ENCODE measurements around the gene TBC1D22A. TPM values are rescaled to one million over a fixed set of nuclear protein-coding genes. Genes with fewer than 3 reads are reported as not detected.

The TBC1D22A gene
- total and polyA plus RNA-seq, 4 experiments from 2014 or later: 20.6 to 49.2 (median 36.7) TPM

- Mint-ChIP-seq H3K4me1 (peaks cover 0 to 2% (median 0%) of the 10 kb centered on the region in 4 donors), H3K36me3 (peaks cover 0 to 18% of the 10 kb centered on the region in 2 donors), H3K9me3 (peaks cover 0 to 1% (median 0%) of the 10 kb centered on the region in 8 donors), H3K4me3 (no peak overlapping the region), H3K27ac (no peak overlapping the region), H3K27me3 (no peaks in the 10 kb centered on the region)
- no peaks in the 10 kb centered on the region for H3K4me1 ChIP-seq (ENCODE audit: insufficient read depth, low read length)
- no peak overlapping the region for H3K4me3 ChIP-seq (ENCODE audit: low read length in 2 of 2)
- no peak for DNase-seq
- no peaks in the 10 kb centered on the region for H3K9me3 ChIP-seq (ENCODE audit: control insufficient read depth in 1 of 2, low read length in 2 of 2)
- ChIA-PET CTCF (ENCODE audit: partially characterized antibody) (no interaction called here), POLR2A (ENCODE audit: partially characterized antibody) (no interaction called here)
- H3K27ac ChIP-seq (ENCODE audit: low read depth, low read length): no peak overlapping the region
- H3K36me3 ChIP-seq (ENCODE audit: insufficient read depth, low read length): no peaks in the 10 kb centered on the region
- no peaks in the 10 kb centered on the region for H3K27me3 ChIP-seq (ENCODE audit: insufficient read depth, low read length)
- intact Hi-C loops (cut with micrococcal nuclease): no loop called here
Observed at GRCh38 chr22:47150426-47150825, 388.0 kb downstream of the TBC1D22A start.

DNA sequence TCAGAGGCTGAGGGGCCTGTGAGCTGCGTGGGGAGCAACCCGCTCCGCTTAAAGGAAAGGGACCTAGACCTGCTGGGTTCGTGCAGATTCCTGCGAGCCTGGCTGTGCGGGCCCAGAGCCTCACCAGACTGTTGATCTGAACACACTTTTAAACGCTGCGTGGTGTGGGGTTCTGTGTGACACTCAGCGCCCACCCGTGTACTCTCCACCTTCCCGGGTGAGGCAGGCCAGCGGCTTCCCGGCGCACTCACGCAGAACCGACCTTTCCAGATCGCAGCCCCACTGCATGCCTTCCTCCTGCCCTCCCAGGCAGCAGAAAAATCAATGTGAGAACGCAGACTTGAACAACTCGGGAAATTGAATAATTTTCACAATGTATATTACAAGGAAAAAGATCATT is 388.6 kb downstream of the TBC1D22A start:
- peaks cover 0 to 2% (median 0%) of the 10 kb centered on the region in 4 donors for H3K4me1 Mint-ChIP-seq
- peaks cover 0 to 1% (median 0%) of the 10 kb centered on the region in 8 donors for H3K9me3 Mint-ChIP-seq
- Histone ChIP-seq H3K27me3 (ENCODE audit: insufficient read depth, low read length) (no peaks in the 10 kb centered on the region), H3K4me3 (ENCODE audit: low read length in 2 of 2) (no peak overlapping the region), H3K27ac (ENCODE audit: low read depth, low read length) (no peak overlapping the region), H3K4me1 (ENCODE audit: insufficient read depth, low read length) (no peaks in the 10 kb centered on the region), H3K9me3 (ENCODE audit: control insufficient read depth in 1 of 2, low read length in 2 of 2) (no peaks in the 10 kb centered on the region), H3K36me3 (ENCODE audit: insufficient read depth, low read length) (no peaks in the 10 kb centered on the region)
- peaks cover 0 to 18% of the 10 kb centered on the region in 2 donors for H3K36me3 Mint-ChIP-seq
- no peaks in the 10 kb centered on the region for H3K27me3 Mint-ChIP-seq
- H3K27ac Mint-ChIP-seq: no peak overlapping the region
- no peak for DNase-seq
- POLR2A ChIA-PET (ENCODE audit: partially characterized antibody): no interaction called here
- CTCF ChIA-PET (ENCODE audit: partially characterized antibody): no interaction called here
- intact Hi-C loops (cut with micrococcal nuclease): no loop called here
- H3K4me3 Mint-ChIP-seq: no peak overlapping the region

GRCh38 chr22:47151490-47151889 is 389.0 kb downstream of the TBC1D22A start:
- intact Hi-C loops (cut with micrococcal nuclease): no loop called here
- CTCF ChIA-PET (ENCODE audit: partially characterized antibody): no interaction called here
- POLR2A ChIA-PET (ENCODE audit: partially characterized antibody): no interaction called here
- peaks cover 0 to 2% (median 0%) of the 10 kb centered on the region in 4 donors for H3K4me1 Mint-ChIP-seq
- H3K4me3 Mint-ChIP-seq: no peak overlapping the region
- Histone ChIP-seq H3K4me3 (ENCODE audit: low read length in 2 of 2) (no peak overlapping the region), H3K27me3 (ENCODE audit: insufficient read depth, low read length) (no peaks in the 10 kb centered on the region), H3K36me3 (ENCODE audit: insufficient read depth, low read length) (no peaks in the 10 kb centered on the region), H3K27ac (ENCODE audit: low read depth, low read length) (no peak overlapping the region), H3K4me1 (ENCODE audit: insufficient read depth, low read length) (no peaks in the 10 kb centered on the region), H3K9me3 (ENCODE audit: control insufficient read depth in 1 of 2, low read length in 2 of 2) (no peaks in the 10 kb centered on the region)
- no peaks in the 10 kb centered on the region for H3K27me3 Mint-ChIP-seq
- H3K27ac Mint-ChIP-seq: peak overlapping the region in 1 of 7 donors; percentile 18
- H3K36me3 Mint-ChIP-seq: peaks cover 0 to 18% of the 10 kb centered on the region in 2 donors
- DNase-seq: no peak
- H3K9me3 Mint-ChIP-seq: peaks cover 0 to 1% (median 0%) of the 10 kb centered on the region in 8 donors

DNA sequence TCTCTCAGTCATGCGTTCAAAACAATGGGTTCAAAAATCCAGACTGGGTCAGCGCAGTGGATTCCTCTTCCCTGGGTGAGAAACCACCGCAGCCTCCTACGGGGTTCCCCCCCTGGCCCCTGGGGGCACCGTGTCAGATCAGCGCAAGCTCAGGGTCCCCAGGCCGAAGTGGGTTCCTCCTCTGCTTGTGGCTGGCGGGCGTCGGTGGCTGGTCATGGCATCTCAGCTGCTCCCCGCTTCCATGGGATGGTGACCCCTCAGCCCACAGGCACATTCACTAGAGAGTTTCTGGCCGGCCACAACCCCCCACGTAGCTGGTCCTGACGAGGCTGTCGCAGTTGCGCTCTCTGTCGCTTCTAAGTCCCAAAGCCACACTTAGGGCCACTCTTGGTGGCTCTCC is 389.8 kb downstream of the TBC1D22A start:
- H3K27ac Mint-ChIP-seq: peak overlapping the region in 1 of 7 donors; percentile 7
- ChIA-PET CTCF (ENCODE audit: partially characterized antibody) (no interaction called here), POLR2A (ENCODE audit: partially characterized antibody) (no interaction called here)
- no peak overlapping the region for H3K4me3 ChIP-seq (ENCODE audit: low read length in 2 of 2)
- peaks cover 0 to 18% of the 10 kb centered on the region in 2 donors for H3K36me3 Mint-ChIP-seq
- H3K4me1 ChIP-seq (ENCODE audit: insufficient read depth, low read length): no peaks in the 10 kb centered on the region
- H3K36me3 ChIP-seq (ENCODE audit: insufficient read depth, low read length): no peaks in the 10 kb centered on the region
- no peaks in the 10 kb centered on the region for H3K27me3 Mint-ChIP-seq
- H3K4me3 Mint-ChIP-seq: no peak overlapping the region
- no peaks in the 10 kb centered on the region for H3K9me3 ChIP-seq (ENCODE audit: control insufficient read depth in 1 of 2, low read length in 2 of 2)
- peaks cover 0 to 2% (median under 1%) of the 10 kb centered on the region in 4 donors for H3K4me1 Mint-ChIP-seq
- H3K27ac ChIP-seq (ENCODE audit: low read depth, low read length): no peak overlapping the region
- H3K27me3 ChIP-seq (ENCODE audit: insufficient read depth, low read length): no peaks in the 10 kb centered on the region
- DNase-seq: no peak
- H3K9me3 Mint-ChIP-seq: peaks cover 0 to 1% (median 0%) of the 10 kb centered on the region in 8 donors
- intact Hi-C loops (cut with micrococcal nuclease): no loop called here

DNA sequence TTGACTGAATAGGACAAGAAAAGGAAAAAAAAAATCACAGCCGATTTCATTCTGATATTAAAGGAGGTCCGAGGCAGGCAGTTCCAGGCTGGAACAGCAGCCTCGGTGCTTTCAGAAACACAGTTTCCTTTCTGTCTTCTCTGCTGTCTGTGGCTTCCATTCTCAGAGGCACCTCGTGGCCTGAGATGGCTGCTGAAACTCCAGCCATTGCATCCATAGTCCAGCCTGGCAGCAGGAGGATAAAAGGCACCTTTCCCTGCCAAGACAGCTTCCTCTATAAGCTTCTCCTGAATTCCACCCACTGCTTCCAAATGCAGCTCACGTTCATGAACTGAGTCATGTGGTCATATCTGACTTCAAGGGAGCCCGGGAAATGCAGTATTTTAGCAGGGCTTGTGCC is 390.5 kb downstream of the TBC1D22A start:
- Histone ChIP-seq H3K9me3 (ENCODE audit: control insufficient read depth in 1 of 2, low read length in 2 of 2) (no peaks in the 10 kb centered on the region), H3K36me3 (ENCODE audit: insufficient read depth, low read length) (no peaks in the 10 kb centered on the region), H3K4me1 (ENCODE audit: insufficient read depth, low read length) (no peaks in the 10 kb centered on the region), H3K4me3 (ENCODE audit: low read length in 2 of 2) (no peak overlapping the region), H3K27me3 (ENCODE audit: insufficient read depth, low read length) (no peaks in the 10 kb centered on the region), H3K27ac (ENCODE audit: low read depth, low read length) (no peak overlapping the region)
- H3K9me3 Mint-ChIP-seq: peaks cover 0 to 1% (median 0%) of the 10 kb centered on the region in 8 donors
- DNase-seq: no peak
- no peak overlapping the region for H3K4me3 Mint-ChIP-seq
- H3K27me3 Mint-ChIP-seq: no peaks in the 10 kb centered on the region
- no peak overlapping the region for H3K27ac Mint-ChIP-seq
- peaks cover 0 to 2% (median under 1%) of the 10 kb centered on the region in 4 donors for H3K4me1 Mint-ChIP-seq
- POLR2A ChIA-PET (ENCODE audit: partially characterized antibody): no interaction called here
- intact Hi-C loops (cut with micrococcal nuclease): no loop called here
- CTCF ChIA-PET (ENCODE audit: partially characterized antibody): interaction anchor here (0.8 kb wide), 1 partner anchor 9 kb away, joined by 3 read pairs; no protein-coding TSS in a partner anchor
- H3K36me3 Mint-ChIP-seq: peaks cover 0 to 18% of the 10 kb centered on the region in 2 donors

- Histone ChIP-seq H3K4me3 (ENCODE audit: low read length in 2 of 2) (no peak overlapping the region), H3K4me1 (ENCODE audit: insufficient read depth, low read length) (no peaks in the 10 kb centered on the region), H3K27ac (ENCODE audit: low read depth, low read length) (no peak overlapping the region), H3K9me3 (ENCODE audit: control insufficient read depth in 1 of 2, low read length in 2 of 2) (no peaks in the 10 kb centered on the region), H3K36me3 (ENCODE audit: insufficient read depth, low read length) (no peaks in the 10 kb centered on the region), H3K27me3 (ENCODE audit: insufficient read depth, low read length) (no peaks in the 10 kb centered on the region)
- peaks cover 0 to 1% (median 0%) of the 10 kb centered on the region in 8 donors for H3K9me3 Mint-ChIP-seq
- CTCF ChIA-PET (ENCODE audit: partially characterized antibody): no interaction called here
- H3K27me3 Mint-ChIP-seq: no peaks in the 10 kb centered on the region
- peaks cover 0 to 22% of the 10 kb centered on the region in 2 donors for H3K36me3 Mint-ChIP-seq
- H3K27ac Mint-ChIP-seq: no peak overlapping the region
- POLR2A ChIA-PET (ENCODE audit: partially characterized antibody): no interaction called here
- DNase-seq: no peak
- H3K4me3 Mint-ChIP-seq: no peak overlapping the region
- peaks cover 0 to 2% (median under 1%) of the 10 kb centered on the region in 4 donors for H3K4me1 Mint-ChIP-seq
- intact Hi-C loops (cut with micrococcal nuclease): no loop called here
Observed at GRCh38 chr22:47153854-47154525, 391.5 kb downstream of the TBC1D22A start.

GRCh38 chr22:47154621-47155081 is 392.2 kb downstream of the TBC1D22A start:
- CTCF ChIA-PET (ENCODE audit: partially characterized antibody): no interaction called here
- Histone ChIP-seq H3K36me3 (ENCODE audit: insufficient read depth, low read length) (no peaks in the 10 kb centered on the region), H3K27me3 (ENCODE audit: insufficient read depth, low read length) (no peaks in the 10 kb centered on the region), H3K9me3 (ENCODE audit: control insufficient read depth in 1 of 2, low read length in 2 of 2) (no peaks in the 10 kb centered on the region), H3K4me1 (ENCODE audit: insufficient read depth, low read length) (no peaks in the 10 kb centered on the region), H3K4me3 (ENCODE audit: low read length in 2 of 2) (no peak overlapping the region), H3K27ac (ENCODE audit: low read depth, low read length) (no peak overlapping the region)
- POLR2A ChIA-PET (ENCODE audit: partially characterized antibody): no interaction called here
- DNase-seq: no peak
- intact Hi-C loops (cut with micrococcal nuclease): no loop called here
- H3K27ac Mint-ChIP-seq: no peak overlapping the region
- peaks cover 0 to 1% (median 0%) of the 10 kb centered on the region in 8 donors for H3K9me3 Mint-ChIP-seq
- H3K27me3 Mint-ChIP-seq: no peaks in the 10 kb centered on the region
- peaks cover 0 to 2% (median under 1%) of the 10 kb centered on the region in 4 donors for H3K4me1 Mint-ChIP-seq
- H3K36me3 Mint-ChIP-seq: peaks cover 0 to 22% of the 10 kb centered on the region in 2 donors
- no peak overlapping the region for H3K4me3 Mint-ChIP-seq

Measured in CD4-positive, alpha-beta memory T cell (primary cell).